Activated CD4-positive, alpha-beta memory T cell treated with anti-CD3 and anti-CD28 coated beads, Interleukin-2, amount 10 ng/mL, durations not matched to agents 7 days and 5 days (primary cell): ENCODE data around the gene AGAP2. TPM values are rescaled to one million over a fixed set of nuclear protein-coding genes. Genes with fewer than 3 reads are reported as not detected.

Experiments used
- CTCF ChIA-PET: fragments of 350-600 bp; sonication (Branson Sonifier 250); formaldehyde crosslinking; loops from one replicate; lab custom pipeline; 2021; ENCODE audit warnings: antibody characterized with exemption, inconsistent platforms; lab: Charles Lee
- POLR2A ChIA-PET: fragments of 350-600 bp; sonication (Branson Sonifier 250); formaldehyde crosslinking; loops from one replicate; lab custom pipeline; 2021; ENCODE audit warnings: antibody characterized with exemption; lab: Charles Lee
- DNase-seq: peaks from one replicate; pipeline ENCODE4 v3.0.0-alpha.2; 2020
- H3K27ac Mint-ChIP-seq: one replicate; pipeline ENCODE4 v1.8.0; 2021; ENCODE audit warnings: mild to moderate bottlenecking, mixed read lengths
- H3K27me3 Mint-ChIP-seq: one replicate; pipeline ENCODE4 v1.8.0; 2021; ENCODE audit warnings: mixed read lengths
- H3K36me3 Mint-ChIP-seq: one replicate; pipeline ENCODE4 v1.8.0; 2021; ENCODE audit warnings: low read depth, mixed read lengths
- H3K4me1 Mint-ChIP-seq: one replicate; pipeline ENCODE4 v1.8.0; 2021; ENCODE audit warnings: mixed read lengths
- H3K4me3 Mint-ChIP-seq: one replicate; pipeline ENCODE4 v1.8.0; 2021; ENCODE audit warnings: mild to moderate bottlenecking, mixed read lengths
- H3K9me3 Mint-ChIP-seq: one replicate; pipeline ENCODE4 v1.8.0; 2021; ENCODE audit warnings: mixed read lengths
- total RNA-seq, 2 experiments: library from RNA; stranded (reverse); gene quantifications; one replicate each; pipeline ENCODE4 v1.2.3, GENCODE V29; 2021

Gene AGAP2
- total RNA-seq, 2 experiments from 2014 or later, result 84.5 to 85.1 TPM

DNA sequence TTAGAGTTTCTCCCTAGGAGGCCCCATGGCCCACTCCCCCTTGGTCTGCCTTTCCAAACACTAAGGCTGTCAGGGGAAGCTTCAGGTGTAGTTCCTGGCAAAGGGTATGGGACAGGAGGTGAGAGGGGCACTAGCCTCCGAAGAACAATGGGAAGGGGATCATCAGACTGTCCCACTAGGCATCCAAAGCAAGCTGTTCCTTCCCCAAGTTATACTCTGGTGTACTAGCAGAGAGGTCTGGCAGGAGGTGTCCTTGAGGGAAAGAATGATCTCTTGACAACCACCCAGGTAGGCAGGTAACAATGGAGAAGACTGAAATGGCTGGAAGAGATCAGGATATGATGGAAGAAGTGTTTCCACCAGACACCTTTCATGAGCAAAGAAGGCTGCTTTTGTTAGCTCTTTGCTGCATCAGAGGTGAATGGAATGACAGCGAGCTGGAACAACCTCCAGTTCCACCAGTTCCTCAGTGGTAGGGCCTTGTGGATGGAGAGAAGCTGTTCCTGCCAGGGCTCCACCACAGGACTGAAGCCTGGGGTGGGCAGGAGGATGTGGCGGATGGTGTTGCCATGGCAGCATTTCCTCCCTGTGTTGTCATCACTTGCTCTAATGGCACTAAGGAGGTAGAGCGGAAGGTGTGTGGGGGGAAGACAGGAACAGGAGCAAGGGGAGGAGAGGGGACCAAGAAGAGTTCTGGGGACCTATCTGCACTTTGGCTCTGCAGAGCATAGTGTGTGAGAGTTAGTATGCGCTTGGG lies 2.3 kb upstream of the AGAP2 start:
- Mint-ChIP-seq H3K27ac (peak overlapping the region; percentile 89), H3K4me3 (peak overlapping the region; percentile 83), H3K27me3 (no peaks in the 10 kb centered on the region), H3K9me3 (no peaks in the 10 kb centered on the region), H3K36me3 (peaks cover 32% of the 10 kb centered on the region), H3K4me1 (peaks cover 58% of the 10 kb centered on the region)
- peak; percentile 92 for DNase-seq
- CTCF ChIA-PET, result interaction anchor here (0.8 to 2.5 kb wide), 18 partner anchors 9 to 282 kb away, joined by 3 to 16 read pairs (median 4); partner anchors contain the start of genes CDK4, EEF1AKMT3, GLI1 and METTL1
- POLR2A ChIA-PET, result interaction anchor here (0.6 to 3.3 kb wide), 17 partner anchors 10 to 263 kb away, joined by 3 to 27 read pairs (median 5); partner anchors contain the start of genes CDK4, DDIT3, METTL1 and OS9

- Mint-ChIP-seq H3K9me3 (no peaks in the 10 kb centered on the region), H3K36me3 (peaks cover 35% of the 10 kb centered on the region), H3K4me3 (peak overlapping the region; percentile 83), H3K4me1 (peaks cover 52% of the 10 kb centered on the region), H3K27me3 (no peaks in the 10 kb centered on the region), H3K27ac (no peak overlapping the region)
- DNase-seq, result no peak
- POLR2A ChIA-PET, result interaction anchor here (1.6 to 3.3 kb wide), 5 partner anchors 9 to 262 kb away, joined by 3 to 27 read pairs (median 12); no protein-coding TSS in a partner anchor
- CTCF ChIA-PET, result interaction anchor here (1.6 to 2.5 kb wide), 3 partner anchors 17 to 281 kb away, joined by 6 to 16 read pairs (median 9); partner anchors contain the start of gene GLI1
These were observed 1.5 kb upstream of the AGAP2 start for GRCh38 chr12:57739914-57740538.

GRCh38 chr12:57739387-57739786 lies 845 bp upstream of the AGAP2 start:
- H3K4me3 Mint-ChIP-seq, result peak overlapping the region; percentile 63
- no peaks in the 10 kb centered on the region for H3K27me3 Mint-ChIP-seq
- H3K27ac Mint-ChIP-seq, result peak overlapping the region; percentile 80
- H3K4me1 Mint-ChIP-seq, result peaks cover 49% of the 10 kb centered on the region
- no peaks in the 10 kb centered on the region for H3K9me3 Mint-ChIP-seq
- CTCF ChIA-PET, result no interaction called here
- POLR2A ChIA-PET, result interaction anchor here (3.3 kb wide), 1 partner anchor 19 kb away, joined by 27 read pairs; no protein-coding TSS in a partner anchor
- peaks cover 38% of the 10 kb centered on the region for H3K36me3 Mint-ChIP-seq
- no peak for DNase-seq

GRCh38 chr12:57737467-57738460 lies 778 bp downstream of the AGAP2 start:
- Mint-ChIP-seq H3K27ac (no peak overlapping the region), H3K36me3 (peaks cover 53% of the 10 kb centered on the region), H3K4me1 (peaks cover 37% of the 10 kb centered on the region), H3K9me3 (no peaks in the 10 kb centered on the region), H3K4me3 (no peak overlapping the region), H3K27me3 (no peaks in the 10 kb centered on the region)
- ChIA-PET CTCF (no interaction called here), POLR2A (no interaction called here)
- DNase-seq, result no peak

- peaks cover 30% of the 10 kb centered on the region for H3K4me1 Mint-ChIP-seq
- POLR2A ChIA-PET, result no interaction called here
- no peak overlapping the region for H3K4me3 Mint-ChIP-seq
- no peak overlapping the region for H3K27ac Mint-ChIP-seq
- no peaks in the 10 kb centered on the region for H3K9me3 Mint-ChIP-seq
- CTCF ChIA-PET, result no interaction called here
- H3K36me3 Mint-ChIP-seq, result peaks cover 62% of the 10 kb centered on the region
- DNase-seq, result no peak
- H3K27me3 Mint-ChIP-seq, result no peaks in the 10 kb centered on the region
These were observed 1.6 kb downstream of the AGAP2 start for GRCh38 chr12:57736741-57737466.

DNA sequence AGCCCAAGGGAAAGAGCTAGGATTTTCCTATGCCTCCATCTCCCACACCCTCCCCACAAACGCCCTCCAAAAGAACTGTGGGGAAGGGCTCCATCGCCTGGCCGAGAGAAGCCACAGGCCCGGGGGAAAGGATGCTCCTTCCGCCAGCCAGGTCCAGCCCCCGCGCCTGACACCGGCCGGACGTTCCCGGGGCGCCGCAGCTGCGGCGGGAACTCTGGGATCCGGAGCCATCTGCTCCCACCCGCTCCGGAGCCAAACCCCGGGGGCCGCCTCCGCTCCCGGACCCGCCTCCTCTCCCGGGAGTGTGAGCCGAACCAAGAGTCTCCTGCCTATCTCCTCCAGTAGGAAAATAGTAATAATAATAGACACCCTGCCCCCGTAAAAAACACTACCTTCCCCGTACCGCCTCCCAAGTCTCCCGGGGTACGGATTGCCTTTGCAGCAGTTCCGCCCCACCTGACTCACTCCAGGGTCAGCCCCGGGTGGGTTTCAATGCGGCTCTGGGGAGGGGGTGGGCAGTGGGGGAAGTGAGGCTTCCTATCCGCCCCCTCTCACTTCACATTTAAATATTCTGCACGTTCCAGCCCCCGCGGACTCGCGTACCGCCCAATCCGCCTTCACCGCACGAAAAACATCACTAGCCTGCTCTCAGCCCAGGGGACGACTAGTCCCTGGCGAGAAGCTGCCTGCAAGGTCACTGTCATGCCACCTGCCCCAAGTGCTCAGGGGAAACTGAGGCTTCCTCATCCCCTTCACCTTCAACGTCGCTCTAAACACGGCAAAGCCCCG lies 2.4 kb downstream of the AGAP2 start:
- Mint-ChIP-seq H3K9me3 (no peaks in the 10 kb centered on the region), H3K27ac (no peak overlapping the region), H3K27me3 (no peaks in the 10 kb centered on the region), H3K4me3 (no peak overlapping the region), H3K4me1 (peaks cover 30% of the 10 kb centered on the region), H3K36me3 (peaks cover 66% of the 10 kb centered on the region)
- ChIA-PET POLR2A (interaction anchor here (1.4 kb wide), 1 partner anchor 16 kb away, joined by 6 read pairs; no protein-coding TSS in a partner anchor), CTCF (no interaction called here)
- no peak for DNase-seq

DNA sequence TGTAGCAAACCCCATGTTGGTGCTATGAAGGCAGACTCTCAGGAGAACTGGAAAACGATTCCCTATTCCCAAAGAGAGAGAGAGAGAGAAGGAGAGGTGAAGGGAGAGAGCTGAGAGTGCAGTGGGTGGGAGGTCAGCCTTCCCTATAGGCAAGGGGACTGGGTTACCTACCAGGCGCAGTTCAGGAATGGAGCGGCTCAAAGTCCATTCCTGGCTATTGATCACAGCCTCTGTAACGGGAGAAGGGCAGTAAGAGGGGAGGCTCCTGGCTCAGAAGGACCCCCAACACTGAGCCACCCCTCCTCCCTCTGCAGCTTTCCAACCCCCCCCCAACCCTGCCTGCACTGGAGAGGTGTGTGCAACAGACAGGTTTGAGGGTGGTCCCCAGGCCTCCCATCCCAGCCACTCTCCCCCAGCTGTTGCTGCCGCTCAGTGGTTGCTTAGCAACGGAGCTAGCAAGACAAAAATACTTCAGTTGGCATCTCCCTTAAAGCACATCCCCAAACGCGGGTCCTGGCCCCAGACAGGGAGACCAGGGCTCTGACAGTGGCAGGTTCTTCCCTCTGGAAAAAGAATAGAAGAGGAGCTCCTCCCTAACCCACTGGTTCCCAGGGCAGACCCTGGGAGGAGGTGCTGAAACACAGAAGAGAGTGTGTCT lies 3.2 kb downstream of the AGAP2 start:
- ChIA-PET POLR2A (interaction anchor here (1.4 kb wide), 1 partner anchor 16 kb away, joined by 6 read pairs; no protein-coding TSS in a partner anchor), CTCF (no interaction called here)
- DNase-seq, result no peak
- Mint-ChIP-seq H3K27ac (no peak overlapping the region), H3K9me3 (no peaks in the 10 kb centered on the region), H3K4me1 (peaks cover 24% of the 10 kb centered on the region), H3K4me3 (no peak overlapping the region), H3K36me3 (peaks cover 67% of the 10 kb centered on the region), H3K27me3 (no peaks in the 10 kb centered on the region)

GRCh38 chr12:57734591-57734990 lies 4.0 kb downstream of the AGAP2 start:
- peaks cover 18% of the 10 kb centered on the region for H3K4me1 Mint-ChIP-seq
- ChIA-PET CTCF (no interaction called here), POLR2A (interaction anchor here (1.4 kb wide), 1 partner anchor 15 kb away, joined by 6 read pairs; no protein-coding TSS in a partner anchor)
- no peak overlapping the region for H3K27ac Mint-ChIP-seq
- H3K27me3 Mint-ChIP-seq, result no peaks in the 10 kb centered on the region
- no peak overlapping the region for H3K4me3 Mint-ChIP-seq
- DNase-seq, result no peak
- H3K36me3 Mint-ChIP-seq, result peaks cover 74% of the 10 kb centered on the region
- no peaks in the 10 kb centered on the region for H3K9me3 Mint-ChIP-seq

GRCh38 chr12:57733928-57734327 lies 4.6 kb downstream of the AGAP2 start:
- no peaks in the 10 kb centered on the region for H3K9me3 Mint-ChIP-seq
- H3K27me3 Mint-ChIP-seq, result no peaks in the 10 kb centered on the region
- ChIA-PET CTCF (no interaction called here), POLR2A (interaction anchor here (3.2 kb wide), 1 partner anchor 11 kb away, joined by 11 read pairs; no protein-coding TSS in a partner anchor)
- peaks cover 12% of the 10 kb centered on the region for H3K4me1 Mint-ChIP-seq
- DNase-seq, result no peak
- no peak overlapping the region for H3K4me3 Mint-ChIP-seq
- H3K36me3 Mint-ChIP-seq, result peaks cover 73% of the 10 kb centered on the region
- no peak overlapping the region for H3K27ac Mint-ChIP-seq

GRCh38 chr12:57732726-57733593 lies 5.6 kb downstream of the AGAP2 start:
- DNase-seq, result no peak
- Mint-ChIP-seq H3K27ac (peak overlapping the region; percentile 23), H3K4me3 (no peak overlapping the region), H3K36me3 (peaks cover 78% of the 10 kb centered on the region), H3K27me3 (no peaks in the 10 kb centered on the region), H3K4me1 (peaks cover 10% of the 10 kb centered on the region), H3K9me3 (no peaks in the 10 kb centered on the region)
- ChIA-PET POLR2A (interaction anchor here (1.2 to 5.2 kb wide), 3 partner anchors 8 to 12 kb away, joined by 4 to 25 read pairs (median 11); no protein-coding TSS in a partner anchor), CTCF (no interaction called here)
